HepG2 (cell line): Measurements from ENCODE around the gene IMPDH2. TPM values are rescaled to one million over a fixed set of nuclear protein-coding genes. Genes with fewer than 3 reads are reported as not detected.
A peak's percentile ranks its signal among the peaks of the same experiment; 100 is the strongest.

ENCODE experiments used
- ADNP ChIP-seq: sonication (generic); formaldehyde crosslinking; IDR thresholded peaks from 2 replicates; pipeline ENCODE4 v1.4.0; 2020; ENCODE audit warnings: missing genetic modification reagents
- CC2D1A ChIP-seq: sonication (generic); formaldehyde crosslinking; IDR thresholded peaks from 2 replicates; pipeline ENCODE4 v1.8.1; 2023; ENCODE audit warnings: mild to moderate bottlenecking, missing genetic modification reagents
- CHCHD3 ChIP-seq: sonication (generic); formaldehyde crosslinking; IDR thresholded peaks from 2 replicates; pipeline ENCODE4 v1.8.0; 2022; ENCODE audit warnings: mild to moderate bottlenecking, missing genetic modification reagents, moderate library complexity
- CREB1 ChIP-seq, 2 experiments: fragments of 450-650 bp in 1 of 2; IDR thresholded peaks; 2 replicates each; pipeline ENCODE4 v1.6.1; 2016 to 2017; ENCODE audit warnings: control low read depth in 1 of 2, mild to moderate bottlenecking in 1 of 2, missing compliant biosample characterization in 1 of 2, missing genetic modification characterization in 1 of 2
- E2F1 ChIP-seq: sonication (generic); formaldehyde crosslinking; IDR thresholded peaks from 2 replicates; pipeline ENCODE4 v1.5.0; 2020; ENCODE audit warnings: missing genetic modification reagents
- EHMT2 ChIP-seq: fragments of 200-600 bp; sonication (generic); IDR thresholded peaks from 2 replicates; pipeline ENCODE4 v1.7.0; 2017; ENCODE audit warnings: antibody characterized with exemption, low read depth, low read length, borderline replicate concordance
- FOXM1 ChIP-seq: sonication (generic); formaldehyde crosslinking; IDR thresholded peaks from 2 replicates; pipeline ENCODE4 v1.5.0; 2020; ENCODE audit warnings: missing genetic modification reagents
- KDM3A ChIP-seq: IDR thresholded peaks from 2 replicates; pipeline ENCODE4 v1.6.1; 2018; ENCODE audit warnings: low read depth, missing compliant biosample characterization
- MEIS2 ChIP-seq: sonication (generic); formaldehyde crosslinking; IDR thresholded peaks from 2 replicates; pipeline ENCODE4 v1.9.0; 2021; ENCODE audit warnings: mild to moderate bottlenecking, missing genetic modification reagents
- PHF5A ChIP-seq: IDR thresholded peaks from one replicate; pipeline ENCODE4 v1.6.1; 2018; ENCODE audit warnings: low read depth, missing genetic modification reagents; ENCODE audit not compliant: unreplicated experiment
- REL ChIP-seq: sonication (generic); formaldehyde crosslinking; conservative IDR thresholded peaks from 2 replicates; pipeline ENCODE4 v1.8.0; 2022; ENCODE audit warnings: mild to moderate bottlenecking, missing genetic modification reagents, moderate library complexity
- SNAPC2 ChIP-seq: sonication (generic); formaldehyde crosslinking; IDR thresholded peaks from 2 replicates; pipeline ENCODE4 v1.8.1; 2022; ENCODE audit warnings: mild to moderate bottlenecking, missing genetic modification reagents
- SP1 ChIP-seq, 2 experiments: fragments of 450-650 bp in 1 of 2; sonication (generic) in 1 of 2; formaldehyde crosslinking in 1 of 2; IDR thresholded peaks; 2 replicates each; pipeline versions ENCODE4 v1.4.0 to v1.6.1; 2016 to 2020; ENCODE audit warnings: missing genetic modification reagents in 1 of 2
- SUZ12 ChIP-seq: fragments of 150-350 bp; IDR thresholded peaks from 2 replicates; pipeline ENCODE4 v1.6.1; 2014; ENCODE audit warnings: low read depth, low read length
- TEAD3 ChIP-seq: optimal IDR thresholded peaks from 2 replicates; pipeline ENCODE3; 2016; ENCODE audit warnings: borderline replicate concordance
- THAP11 ChIP-seq: IDR thresholded peaks from 2 replicates; pipeline ENCODE4 v1.6.1; 2016; ENCODE audit warnings: missing biosample characterization, missing genetic modification reagents
- TOE1 ChIP-seq: sonication (generic); formaldehyde crosslinking; IDR thresholded peaks from 2 replicates; pipeline ENCODE4 v1.4.0; 2020; ENCODE audit warnings: mild to moderate bottlenecking, missing genetic modification reagents
- TRIM22 ChIP-seq: fragments of 450-650 bp; IDR thresholded peaks from 2 replicates; pipeline ENCODE4 v1.6.1; 2017
- ZNF101 ChIP-seq: sonication (generic); formaldehyde crosslinking; IDR thresholded peaks from 2 replicates; pipeline ENCODE4 v1.4.0; 2020; ENCODE audit warnings: mild to moderate bottlenecking, low read depth, missing genetic modification reagents, borderline replicate concordance
- ZNF207 ChIP-seq: fragments of 450-650 bp; IDR thresholded peaks from 2 replicates; pipeline ENCODE4 v1.6.1; 2016; ENCODE audit warnings: antibody characterized with exemption, borderline replicate concordance
- ZNF263 ChIP-seq: sonication (generic); formaldehyde crosslinking; IDR thresholded peaks from 2 replicates; pipeline ENCODE4 v1.4.0; 2020; ENCODE audit warnings: missing genetic modification reagents
- ZNF33B ChIP-seq: sonication (generic); formaldehyde crosslinking; IDR thresholded peaks from 2 replicates; pipeline ENCODE4 v1.5.1; 2020; ENCODE audit warnings: mild to moderate bottlenecking, missing genetic modification reagents
- ZNF501 ChIP-seq: sonication (generic); formaldehyde crosslinking; IDR thresholded peaks from 2 replicates; pipeline ENCODE4 v1.5.1; 2020; ENCODE audit warnings: mild to moderate bottlenecking, moderate library complexity, missing genetic modification reagents
- ZNF513 ChIP-seq: sonication (generic); formaldehyde crosslinking; conservative IDR thresholded peaks from 2 replicates; pipeline ENCODE4 v1.5.0; 2020; ENCODE audit warnings: missing genetic modification reagents
- ZNF576 ChIP-seq: sonication (generic); formaldehyde crosslinking; IDR thresholded peaks from 2 replicates; pipeline ENCODE4 v1.4.0; 2020; ENCODE audit warnings: mild to moderate bottlenecking, missing genetic modification reagents
- ZNF619 ChIP-seq: sonication (generic); formaldehyde crosslinking; IDR thresholded peaks from 2 replicates; pipeline ENCODE4 v1.4.0; 2020; ENCODE audit warnings: mild to moderate bottlenecking, missing genetic modification reagents
- ZSCAN30 ChIP-seq: sonication (generic); formaldehyde crosslinking; IDR thresholded peaks from 2 replicates; pipeline ENCODE4 v1.5.0; 2020; ENCODE audit warnings: mild to moderate bottlenecking, missing genetic modification reagents
- polyA plus RNA-seq, 8 experiments: library from polyadenylated mRNA; depleted of rRNA in 3 of 8; stranded (reverse) in 7 of 8; unstranded in 1 of 8; fragments of >200 nt; fragmentation: Illumina TruSeq in 4 of 8; extraction: Trizol in 4 of 8; gene quantifications; 2 replicates each; pipeline versions ENCODE4 v1.2.1 to v1.2.3, GENCODE V29; 2011 to 2016; ENCODE audit warnings: low read depth in 4 of 8, missing spikeins in 1 of 8, mixed read lengths in 1 of 8; ENCODE audit not compliant: insufficient read depth in 1 of 8
- total RNA-seq, 5 experiments: library from RNA; depleted of rRNA; stranded (reverse); fragments of >200 nt; fragmentation: Illumina TruSeq; extraction: Trizol; gene quantifications; 2 replicates each; pipeline ENCODE4 v1.2.3, GENCODE V29; 2016; ENCODE audit warnings: low read depth in 1 of 5

IMPDH2 gene
- total and polyA plus RNA-seq, 2 of the 13 experiments (the other 11 are each of a cell fraction or from before 2014, with no cell fraction given): 248 to 260 TPM

GRCh38 chr3:49021813-49022687 lies 7.1 kb downstream of the IMPDH2 start, which contains the start of gene NDUFAF3 (continued):
- peak; percentile 60; the same call in 1 of the 2 replicates for TF ChIP-seq SNAPC2 (CRISPR knock-in tag)
- no peak for TF ChIP-seq CC2D1A
- peak; percentile 54 for TF ChIP-seq PHF5A (CRISPR knock-in tag)
- TF ChIP-seq CREB1 (IDR thresholded peaks at IDR 0.05): peak; percentile 55
- no peak for TF ChIP-seq CREB1 (CRISPR knock-in tag; IDR thresholded peaks at IDR 0.05)
- peak; percentile 97 for TF ChIP-seq ZSCAN30 (CRISPR knock-in tag)
- TF ChIP-seq CHCHD3: no peak
- no peak for TF ChIP-seq SUZ12
- peak; percentile 39 for TF ChIP-seq TEAD3
- TF ChIP-seq ZNF501 (CRISPR knock-in tag): peak; percentile 87
- TF ChIP-seq ZNF513 (CRISPR knock-in tag): no peak
- peak; percentile 33; the same call in 1 of the 2 replicates for TF ChIP-seq ZNF619
- TF ChIP-seq ZNF207: no peak
- TF ChIP-seq REL (CRISPR knock-in tag): peak; percentile 28; the same call in 1 of the 2 replicates
- 0 out of 2 replicates have a peak, but pooled peaks have one; percentile 37 for TF ChIP-seq FOXM1 (CRISPR knock-in tag)
- TF ChIP-seq ZNF33B (CRISPR knock-in tag): peak; percentile 24; the same call in 1 of the 2 replicates
- TF ChIP-seq KDM3A (CRISPR knock-in tag): no peak
- no peak for TF ChIP-seq SP1 (IDR thresholded peaks at IDR 0.05)
- TF ChIP-seq SP1 (CRISPR knock-in tag; IDR thresholded peaks at IDR 0.05): peak; percentile 71
- no peak for TF ChIP-seq EHMT2
- TF ChIP-seq ADNP (CRISPR knock-in tag): 0 out of 2 replicates have a peak, but pooled peaks have one; percentile 37
- peak; percentile 87 for TF ChIP-seq ZNF576 (CRISPR knock-in tag)
- no peak for TF ChIP-seq TRIM22
- TF ChIP-seq E2F1: peak; percentile 83; the same call in 1 of the 2 replicates
- TF ChIP-seq MEIS2 (CRISPR knock-in tag): peak; percentile 72; the same call in 1 of the 2 replicates
- no peak for TF ChIP-seq TOE1
- TF ChIP-seq THAP11 (CRISPR knock-in tag): peak; percentile 87
- no peak for TF ChIP-seq ZNF263 (CRISPR knock-in tag)
- TF ChIP-seq ZNF101 (CRISPR knock-in tag): no peak
